Measurements from ENCODE around the gene DLGAP5.
A peak's percentile ranks its signal among the peaks of the same experiment; 100 is the strongest.

The DLGAP5 gene

DNA sequence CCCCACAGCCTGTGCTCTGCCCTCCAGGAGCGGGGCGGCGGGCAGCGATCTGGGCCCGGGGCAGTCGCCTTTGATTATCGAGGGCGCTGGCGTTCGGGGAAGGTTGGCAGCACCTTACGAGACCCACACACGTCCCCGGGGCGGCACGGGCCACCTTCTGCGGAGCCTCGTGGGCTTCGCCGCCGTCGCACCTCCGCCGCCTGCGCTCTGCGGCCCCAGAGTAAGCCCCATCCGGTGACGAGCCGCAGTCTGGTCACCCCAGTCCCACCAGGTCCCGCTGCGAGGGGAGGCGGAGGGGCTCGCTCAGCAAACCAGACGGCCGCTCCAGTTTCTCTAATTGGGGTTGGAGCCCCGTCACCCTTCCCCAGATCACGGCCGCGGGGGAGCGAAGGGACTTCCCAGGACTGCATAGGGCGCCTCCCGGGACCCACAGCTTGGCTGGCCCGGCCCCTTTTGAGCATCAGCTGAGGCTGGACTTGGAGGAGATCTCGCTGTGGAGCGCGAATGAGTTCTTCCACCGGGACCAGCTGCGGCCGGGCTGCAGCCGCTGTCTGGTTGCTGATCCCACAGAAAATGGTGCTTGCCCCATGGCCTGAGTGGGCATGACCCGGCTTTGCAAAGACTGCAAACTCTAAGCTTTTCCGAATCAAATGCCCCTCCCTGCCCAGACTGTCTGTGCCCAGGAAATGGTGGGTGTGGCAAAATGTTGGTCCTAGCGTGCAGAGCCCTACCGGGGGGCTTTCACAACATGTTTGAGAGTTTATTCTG, 61.8 kb downstream of the DLGAP5 start:
- Mint-ChIP-seq H3K27me3 (peaks cover 0 to 6% of the 10 kb centered on the region in 2 donors), H3K4me3 (peak overlapping the region; percentile 85 to 91), H3K27ac (peak overlapping the region; percentile 86), H3K4me1 (peaks cover 11 to 26% of the 10 kb centered on the region in 2 donors), H3K36me3 (peaks cover 0 to 3% of the 10 kb centered on the region in 2 donors), H3K9me3 (no peaks in the 10 kb centered on the region)
- DNase-seq (peak; percentile 53), ATAC-seq (replicated peaks) (peak; percentile 80 to 82)

DNA sequence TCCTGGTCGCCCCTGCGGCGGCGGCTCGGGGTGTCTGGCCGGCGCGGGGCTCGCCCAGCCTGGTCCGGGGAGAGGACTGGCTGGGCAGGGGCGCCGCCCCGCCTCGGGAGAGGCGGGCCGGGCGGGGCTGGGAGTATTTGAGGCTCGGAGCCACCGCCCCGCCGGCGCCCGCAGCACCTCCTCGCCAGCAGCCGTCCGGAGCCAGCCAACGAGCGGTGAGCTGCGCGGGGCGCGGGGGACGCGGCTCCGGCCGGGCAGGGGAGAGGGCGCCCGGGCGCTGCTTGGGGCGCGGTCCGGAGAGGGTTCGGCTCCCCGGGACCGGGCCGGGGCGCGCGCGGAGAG, 62.3 kb downstream of the DLGAP5 start, which contains the start of gene LGALS3:
Gene LGALS3 (plus strand): TSS at position 167 of the 342 bp plus-strand sequence. CDS start 8,122 bp downstream, outside the sequence.
- peaks cover 0 to 3% of the 10 kb centered on the region in 2 donors for H3K36me3 Mint-ChIP-seq
- ATAC-seq (replicated peaks) (peak; percentile 67 to 70), DNase-seq (peak; percentile 12)
- H3K4me3 Mint-ChIP-seq: peak within 1 kb of the TSS; percentile 85 to 91
- peak within 1 kb of the TSS; percentile 86 for H3K27ac Mint-ChIP-seq
- H3K4me1 Mint-ChIP-seq: peaks cover 11 to 26% of the 10 kb centered on the region in 2 donors
- no peaks in the 10 kb centered on the region for H3K9me3 Mint-ChIP-seq
- H3K27me3 Mint-ChIP-seq: peaks cover 0 to 6% of the 10 kb centered on the region in 2 donors

- Mint-ChIP-seq H3K4me3 (peak overlapping the region; percentile 81 to 91), H3K27me3 (peaks cover 0 to 6% of the 10 kb centered on the region in 2 donors), H3K27ac (peak overlapping the region; percentile 83), H3K9me3 (no peaks in the 10 kb centered on the region), H3K36me3 (peaks cover 0 to 3% of the 10 kb centered on the region in 2 donors), H3K4me1 (peaks cover 11 to 26% of the 10 kb centered on the region in 2 donors)
- DNase-seq (no peak), ATAC-seq (replicated peaks) (no peak)
Observed at GRCh38 chr14:55128386-55129085, 62.8 kb downstream of the DLGAP5 start.

GRCh38 chr14:55127460-55127951, 63.9 kb downstream of the DLGAP5 start:
- Mint-ChIP-seq H3K36me3 (peaks cover 0 to 3% of the 10 kb centered on the region in 2 donors), H3K27me3 (peaks cover 0 to 6% of the 10 kb centered on the region in 2 donors), H3K4me1 (peaks cover 11 to 26% of the 10 kb centered on the region in 2 donors), H3K27ac (no peak overlapping the region), H3K9me3 (no peaks in the 10 kb centered on the region), H3K4me3 (no peak overlapping the region)
- no peak for DNase-seq
- no peak for ATAC-seq (replicated peaks)

- H3K4me1 Mint-ChIP-seq: peaks cover 11 to 26% of the 10 kb centered on the region in 2 donors
- H3K9me3 Mint-ChIP-seq: no peaks in the 10 kb centered on the region
- no peak overlapping the region for H3K4me3 Mint-ChIP-seq
- peaks cover 0 to 6% of the 10 kb centered on the region in 2 donors for H3K27me3 Mint-ChIP-seq
- ATAC-seq (replicated peaks) (no peak), DNase-seq (no peak)
- H3K27ac Mint-ChIP-seq: no peak overlapping the region
- H3K36me3 Mint-ChIP-seq: peaks cover 0 to 3% of the 10 kb centered on the region in 2 donors
Observed at GRCh38 chr14:55126932-55127459, 64.4 kb downstream of the DLGAP5 start.

DNA sequence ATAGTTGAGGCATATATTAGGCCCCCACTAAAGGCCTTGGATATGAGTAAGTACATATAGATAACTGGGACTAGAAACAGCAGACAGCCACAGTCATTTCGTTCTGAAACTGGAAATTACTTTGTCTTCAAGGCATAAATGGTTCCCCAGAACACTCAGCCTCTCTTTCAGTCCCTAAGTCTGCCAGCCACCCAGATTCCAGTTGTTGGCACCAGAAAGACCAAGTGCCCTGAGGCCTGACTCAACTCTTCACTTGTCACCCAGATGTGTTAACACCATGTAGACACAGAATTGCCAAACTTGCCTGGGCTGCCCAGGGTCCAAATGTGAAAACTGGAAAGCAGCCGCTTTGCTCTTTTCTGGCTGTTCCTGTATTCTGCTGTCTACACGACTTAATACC, 65.4 kb downstream of the DLGAP5 start:
- DNase-seq (no peak), ATAC-seq (replicated peaks) (no peak)
- H3K27me3 Mint-ChIP-seq: peaks cover 0 to 6% of the 10 kb centered on the region in 2 donors
- H3K4me1 Mint-ChIP-seq: peaks cover 5 to 21% of the 10 kb centered on the region in 2 donors
- H3K27ac Mint-ChIP-seq: no peak overlapping the region
- no peaks in the 10 kb centered on the region for H3K36me3 Mint-ChIP-seq
- no peaks in the 10 kb centered on the region for H3K9me3 Mint-ChIP-seq
- no peak overlapping the region for H3K4me3 Mint-ChIP-seq

DNA sequence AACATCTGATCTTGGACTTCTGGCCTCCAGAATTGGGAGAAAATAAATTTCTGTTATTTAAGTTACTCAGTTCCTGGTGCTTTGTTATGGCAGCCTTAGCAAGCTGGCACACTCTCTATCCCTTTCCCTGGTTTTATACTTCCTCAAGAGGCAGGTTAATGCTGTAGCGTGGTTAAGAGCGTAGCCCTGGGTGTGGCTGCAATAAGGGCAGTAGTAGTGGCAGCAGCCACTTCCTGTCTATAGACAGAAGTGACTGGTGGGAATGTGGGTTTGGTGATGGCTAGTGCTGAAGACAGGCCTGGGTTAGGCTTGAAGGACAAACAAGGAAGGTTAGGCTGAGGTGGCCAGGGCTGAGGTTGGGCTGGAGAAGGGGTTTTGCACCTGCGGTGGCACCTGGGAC, 66.0 kb downstream of the DLGAP5 start:
- Mint-ChIP-seq H3K27me3 (peaks cover 0 to 6% of the 10 kb centered on the region in 2 donors), H3K9me3 (no peaks in the 10 kb centered on the region), H3K4me1 (peaks cover 5 to 21% of the 10 kb centered on the region in 2 donors), H3K4me3 (no peak overlapping the region), H3K36me3 (no peaks in the 10 kb centered on the region), H3K27ac (no peak overlapping the region)
- DNase-seq: no peak
- ATAC-seq (replicated peaks): no peak

DNA sequence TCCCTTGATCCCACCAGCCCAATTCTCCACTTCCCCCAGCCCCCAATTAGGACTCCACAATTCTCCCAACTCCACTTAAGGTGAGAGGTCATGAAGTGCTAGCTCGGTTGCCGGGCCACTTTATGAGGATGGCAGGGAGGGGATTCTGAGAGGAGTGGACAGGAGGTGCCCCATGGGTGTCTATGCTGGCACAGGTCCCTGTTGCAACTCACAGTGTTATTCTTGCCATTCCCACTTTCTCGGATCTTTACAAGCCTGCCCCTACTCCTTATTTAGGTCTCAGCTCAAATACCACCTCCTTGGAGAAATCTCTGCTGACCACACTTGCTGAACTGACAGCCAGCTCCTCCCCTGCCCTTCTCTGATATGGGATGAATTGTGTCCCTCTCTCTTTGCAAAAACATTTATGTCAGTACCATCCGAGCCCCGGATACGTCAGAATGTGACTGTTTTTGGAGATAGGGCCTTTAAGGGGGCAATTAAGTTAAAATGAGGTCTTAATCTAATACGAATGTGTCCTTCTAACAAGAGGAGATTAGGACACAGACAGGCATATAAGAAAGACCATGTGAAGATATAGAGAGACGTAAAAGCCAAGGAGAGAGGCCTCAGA, 66.5 kb downstream of the DLGAP5 start:
- DNase-seq (no peak), ATAC-seq (replicated peaks) (no peak)
- no peaks in the 10 kb centered on the region for H3K9me3 Mint-ChIP-seq
- peaks cover 2 to 16% of the 10 kb centered on the region in 2 donors for H3K4me1 Mint-ChIP-seq
- no peaks in the 10 kb centered on the region for H3K36me3 Mint-ChIP-seq
- H3K4me3 Mint-ChIP-seq: no peak overlapping the region
- H3K27ac Mint-ChIP-seq: no peak overlapping the region
- peaks cover 0 to 10% of the 10 kb centered on the region in 2 donors for H3K27me3 Mint-ChIP-seq

DNA sequence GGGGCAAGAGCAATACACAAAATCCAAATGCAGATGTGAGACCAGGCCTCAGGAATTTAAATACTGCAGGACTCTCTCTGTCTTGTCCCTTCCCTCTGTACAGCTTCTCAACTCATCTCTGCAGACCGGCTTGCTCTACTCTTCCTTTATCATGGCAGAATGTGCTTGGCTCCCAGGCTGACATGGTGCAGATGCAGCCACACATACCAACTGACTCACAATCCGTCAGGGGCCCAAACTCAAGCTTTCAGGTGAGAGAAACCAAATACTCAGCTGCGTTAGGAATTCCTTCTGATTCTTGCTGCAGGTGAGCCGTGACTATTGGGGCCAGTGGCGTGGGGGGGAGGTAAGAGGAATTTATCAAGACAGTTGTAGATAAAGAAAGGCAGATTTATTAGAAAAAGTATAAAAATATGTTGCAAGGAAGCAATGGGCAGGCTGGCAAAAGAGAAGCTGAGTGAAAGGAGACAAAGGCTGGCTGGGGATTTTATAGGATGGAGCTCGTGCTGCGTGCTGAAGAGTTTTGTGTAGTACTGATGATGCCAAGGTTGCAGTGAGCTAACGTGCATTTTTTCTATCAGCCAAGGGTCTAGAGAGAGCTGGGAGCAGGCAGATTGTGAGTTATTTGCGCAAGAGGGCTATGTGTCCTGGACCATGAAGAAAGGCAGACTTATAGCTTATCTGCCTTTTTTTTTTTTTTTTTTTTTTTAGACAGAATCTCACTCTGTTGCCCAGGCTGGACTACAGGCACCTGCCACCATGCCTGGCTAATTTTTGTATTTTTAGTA, 67.3 kb downstream of the DLGAP5 start:
- ATAC-seq (replicated peaks) (no peak), DNase-seq (no peak)
- peaks cover 2 to 12% of the 10 kb centered on the region in 2 donors for H3K4me1 Mint-ChIP-seq
- H3K36me3 Mint-ChIP-seq: no peaks in the 10 kb centered on the region
- no peaks in the 10 kb centered on the region for H3K9me3 Mint-ChIP-seq
- H3K27ac Mint-ChIP-seq: no peak overlapping the region
- peaks cover 0 to 13% of the 10 kb centered on the region in 2 donors for H3K27me3 Mint-ChIP-seq
- no peak overlapping the region for H3K4me3 Mint-ChIP-seq

GRCh38 chr14:55123101-55123500, 68.3 kb downstream of the DLGAP5 start:
- peaks cover 2 to 12% of the 10 kb centered on the region in 2 donors for H3K4me1 Mint-ChIP-seq
- no peaks in the 10 kb centered on the region for H3K36me3 Mint-ChIP-seq
- no peaks in the 10 kb centered on the region for H3K9me3 Mint-ChIP-seq
- no peak overlapping the region for H3K27ac Mint-ChIP-seq
- no peak for DNase-seq
- no peak for ATAC-seq (replicated peaks)
- peaks cover 0 to 13% of the 10 kb centered on the region in 2 donors for H3K27me3 Mint-ChIP-seq
- H3K4me3 Mint-ChIP-seq: no peak overlapping the region

GRCh38 chr14:55122440-55122986, 68.9 kb downstream of the DLGAP5 start:
- Mint-ChIP-seq H3K27me3 (peaks cover 0 to 13% of the 10 kb centered on the region in 2 donors), H3K4me1 (peaks cover 2 to 12% of the 10 kb centered on the region in 2 donors), H3K4me3 (no peak overlapping the region), H3K9me3 (no peaks in the 10 kb centered on the region), H3K36me3 (no peaks in the 10 kb centered on the region), H3K27ac (no peak overlapping the region)
- DNase-seq (no peak), ATAC-seq (replicated peaks) (no peak)

- Mint-ChIP-seq H3K4me1 (peaks cover 2 to 8% of the 10 kb centered on the region in 2 donors), H3K36me3 (no peaks in the 10 kb centered on the region), H3K27ac (no peak overlapping the region), H3K27me3 (peaks cover 0 to 8% of the 10 kb centered on the region in 2 donors), H3K4me3 (no peak overlapping the region), H3K9me3 (no peaks in the 10 kb centered on the region)
- no peak for ATAC-seq (replicated peaks)
- DNase-seq: no peak
Observed at GRCh38 chr14:55121628-55122439, 69.6 kb downstream of the DLGAP5 start.
